GM12878 (cell line): ENCODE measurements around the gene TOM1L2.

ENCODE experiments used
- CBX5 ChIP-seq: sonication (generic); IDR thresholded peaks from 2 replicates; pipeline ENCODE4 v1.6.1; 2016; ENCODE audit warnings: low read depth, moderate library complexity, mild to moderate bottlenecking, inconsistent platforms
- CTCF ChIP-seq, 3 experiments: IDR thresholded peaks in 2 of 3; conservative IDR thresholded peaks in 1 of 3; 2 replicates each; pipeline ENCODE4 v1.5.1; 2011; ENCODE audit warnings: low read depth in 3 of 3, low read length in 3 of 3, mild to moderate bottlenecking in 3 of 3, control low read depth in 2 of 3, moderate library complexity in 2 of 3, inconsistent platforms in 1 of 3, mixed read lengths in 1 of 3; ENCODE audit not compliant: control insufficient read depth in 2 of 3, insufficient read depth in 1 of 3; ENCODE audit errors: extremely low read depth in 1 of 3
- E2F4 ChIP-seq: IDR thresholded peaks from 2 replicates; pipeline ENCODE4 v1.6.1; 2012; ENCODE audit warnings: low read depth, low read length, improper control_type of control experiment
- EED ChIP-seq: sonication (generic); IDR thresholded peaks from 2 replicates; pipeline ENCODE4 v1.6.1; 2016; ENCODE audit warnings: antibody characterized with exemption, low read depth
- ELK1 ChIP-seq: IDR thresholded peaks from 2 replicates; pipeline ENCODE4 v1.6.1; 2012; ENCODE audit warnings: low read depth, low read length, improper control_type of control experiment
- EP300 ChIP-seq, 2 experiments: fragments of 150-350 bp in 1 of 2; IDR thresholded peaks; 2 replicates each; pipeline ENCODE4 v1.6.1; 2011 to 2012; ENCODE audit warnings: low read depth in 2 of 2, low read length in 2 of 2, borderline replicate concordance in 1 of 2, improper control_type of control experiment in 1 of 2, inconsistent platforms in 1 of 2; ENCODE audit not compliant: control insufficient read depth in 1 of 2
- JUNB ChIP-seq: IDR thresholded peaks from 2 replicates; pipeline ENCODE4 v1.6.1; 2016; ENCODE audit warnings: antibody characterized with exemption, mild to moderate bottlenecking
- POLR2AphosphoS5 ChIP-seq: IDR thresholded peaks from 2 replicates; pipeline ENCODE4 v1.6.1; 2011; ENCODE audit warnings: mild to moderate bottlenecking, low read length, inconsistent platforms
- POU2F2 ChIP-seq: IDR thresholded peaks from 3 replicates; pipeline ENCODE4 v1.6.1; 2011; ENCODE audit warnings: low read depth, mild to moderate bottlenecking, low read length, borderline replicate concordance
- RFX5 ChIP-seq: IDR thresholded peaks from 2 replicates; pipeline ENCODE4 v1.6.1; 2011; ENCODE audit warnings: low read depth, low read length, improper control_type of control experiment
- SIX5 ChIP-seq: IDR thresholded peaks from 2 replicates; pipeline ENCODE4 v1.6.1; 2011; ENCODE audit warnings: mild to moderate bottlenecking, low read depth, low read length, moderate library complexity; ENCODE audit not compliant: severe bottlenecking
- SMC3 ChIP-seq: IDR thresholded peaks from 2 replicates; pipeline ENCODE4 v1.6.1; 2011; ENCODE audit warnings: low read length, improper control_type of control experiment, borderline replicate concordance
- USF1 ChIP-seq: IDR thresholded peaks from 2 replicates; pipeline ENCODE4 v1.6.1; 2011; ENCODE audit warnings: borderline replicate concordance, low read depth, mild to moderate bottlenecking, moderate library complexity, mixed read lengths, low read length; ENCODE audit not compliant: insufficient read depth; ENCODE audit errors: extremely low read length

- TF ChIP-seq CTCF (IDR thresholded peaks at IDR 0.05 in 2 of 3, conservative IDR thresholded peaks at IDR 0.05 in 1 of 3; ENCODE audit: control insufficient read depth in 2 of 3, extremely low read depth in 1 of 3, insufficient read depth in 1 of 3, low read depth in 3 of 3, low read length in 3 of 3) (no peak), USF1 (no peak), RFX5 (no peak), EP300 (IDR thresholded peaks at IDR 0.05; ENCODE audit: borderline replicate concordance in 1 of 2, control insufficient read depth in 1 of 2, low read depth in 2 of 2, low read length in 2 of 2) (no peak), JUNB (no peak), POLR2AphosphoS5 (no peak), POU2F2 (no peak), E2F4 (no peak), SMC3 (no peak), SIX5 (no peak), CBX5 (no peak), ELK1 (no peak), EED (no peak)
Measured at GRCh38 chr17:17810084-17810894, 161.9 kb downstream of the TOM1L2 start.
